8988T (cell line): ENCODE measurements around the gene SLC38A3.
"Not testable (repeated sequence)": the region's sequence is repeated elsewhere in the genome, so short reads cannot be mapped to it uniquely, and the experiment has no call there.

ENCODE experiments used
- DNase-seq: peaks from one replicate; pipeline ENCODE4 v3.0.0; 2011

Gene SLC38A3

DNA sequence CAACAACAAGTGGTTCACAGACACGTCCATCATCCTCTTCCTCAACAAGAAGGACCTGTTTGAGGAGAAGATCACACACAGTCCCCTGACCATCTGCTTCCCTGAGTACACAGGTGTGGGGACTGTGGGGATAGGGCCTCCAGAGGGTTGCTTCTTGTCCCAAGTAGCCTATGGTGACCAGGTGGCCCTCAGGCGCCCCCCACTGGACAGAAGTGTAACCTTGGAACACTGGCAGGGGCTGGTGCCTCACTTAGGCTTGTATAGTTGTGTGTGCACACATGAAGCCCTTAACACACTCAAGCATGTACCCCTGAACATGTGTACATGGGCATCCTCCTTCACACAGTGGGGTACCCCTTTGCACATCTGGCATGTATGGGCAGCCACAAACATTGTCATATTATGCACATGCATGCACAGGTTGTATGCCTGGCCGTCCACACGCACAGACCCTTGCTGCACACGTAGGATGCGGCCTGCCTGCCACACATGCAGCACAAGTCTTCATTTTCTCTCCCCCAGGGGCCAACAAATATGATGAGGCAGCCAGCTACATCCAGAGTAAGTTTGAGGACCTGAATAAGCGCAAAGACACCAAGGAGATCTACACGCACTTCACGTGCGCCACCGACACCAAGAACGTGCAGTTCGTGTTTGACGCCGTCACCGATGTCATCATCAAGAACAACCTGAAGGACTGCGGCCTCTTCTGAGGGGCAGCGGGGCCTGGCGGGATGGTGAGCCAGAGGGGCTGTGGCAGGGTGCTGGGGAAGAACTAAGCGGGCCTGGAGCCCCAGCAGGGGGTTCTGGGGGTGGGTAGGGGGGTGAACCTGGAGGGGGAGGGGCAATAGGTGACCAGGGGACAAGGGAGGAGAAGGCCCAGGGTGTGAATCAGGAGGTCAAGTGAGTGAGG is 52.2 kb downstream of the SLC38A3 start:
- peak; percentile 77 for DNase-seq

DNA sequence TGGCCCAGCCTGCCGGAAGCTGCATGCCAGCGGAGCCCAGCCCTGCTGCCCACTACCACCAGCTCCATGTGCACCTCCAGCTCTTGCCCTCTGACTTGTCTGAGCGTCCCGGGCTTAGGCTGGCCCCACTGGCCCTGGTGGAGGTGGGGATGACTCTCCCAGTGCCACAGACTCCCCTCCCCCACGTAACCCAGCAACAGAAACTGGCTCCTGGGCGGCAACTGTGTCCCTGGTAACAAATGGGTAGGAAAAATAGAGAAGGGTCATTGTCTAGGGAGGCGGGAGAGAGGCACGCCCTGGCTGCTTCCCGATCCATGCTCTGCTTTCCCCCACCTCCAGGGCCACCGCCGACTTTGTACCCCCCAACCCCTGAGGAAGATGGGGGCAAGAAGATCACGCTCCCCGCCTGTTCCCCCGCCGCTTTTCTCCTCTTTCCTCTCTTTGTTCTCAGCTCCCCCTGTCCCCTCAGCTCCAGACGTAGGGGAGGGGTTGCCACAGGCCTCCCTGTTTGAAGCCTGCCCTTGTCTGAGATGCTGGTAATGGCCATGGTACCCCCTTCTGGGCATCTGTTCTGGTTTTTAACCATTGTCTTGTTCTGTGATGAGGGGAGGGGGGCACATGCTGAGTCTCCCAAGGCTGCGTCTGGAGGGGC is 53.1 kb downstream of the SLC38A3 start:
- no peak for DNase-seq

DNA sequence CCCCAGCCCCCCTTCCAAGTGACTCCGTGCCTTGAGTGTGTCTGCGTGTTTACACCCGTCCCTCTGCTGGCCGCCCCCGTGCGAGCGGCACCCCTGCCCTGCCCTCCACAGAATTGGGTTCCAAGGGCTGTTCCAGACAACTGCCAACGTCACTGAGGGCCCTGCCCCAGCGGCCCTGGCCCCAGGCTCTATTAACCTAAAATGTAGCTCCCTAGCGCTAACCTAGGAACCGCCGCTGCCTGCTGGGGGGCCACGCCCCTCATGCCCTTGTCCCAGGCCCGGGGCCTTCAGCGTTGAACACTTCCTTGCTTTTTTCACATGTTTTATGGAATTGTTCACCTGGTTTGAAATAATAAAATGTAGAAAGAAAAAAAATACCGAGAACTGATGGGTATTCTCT is 53.9 kb downstream of the SLC38A3 start:
- no peak for DNase-seq

DNA sequence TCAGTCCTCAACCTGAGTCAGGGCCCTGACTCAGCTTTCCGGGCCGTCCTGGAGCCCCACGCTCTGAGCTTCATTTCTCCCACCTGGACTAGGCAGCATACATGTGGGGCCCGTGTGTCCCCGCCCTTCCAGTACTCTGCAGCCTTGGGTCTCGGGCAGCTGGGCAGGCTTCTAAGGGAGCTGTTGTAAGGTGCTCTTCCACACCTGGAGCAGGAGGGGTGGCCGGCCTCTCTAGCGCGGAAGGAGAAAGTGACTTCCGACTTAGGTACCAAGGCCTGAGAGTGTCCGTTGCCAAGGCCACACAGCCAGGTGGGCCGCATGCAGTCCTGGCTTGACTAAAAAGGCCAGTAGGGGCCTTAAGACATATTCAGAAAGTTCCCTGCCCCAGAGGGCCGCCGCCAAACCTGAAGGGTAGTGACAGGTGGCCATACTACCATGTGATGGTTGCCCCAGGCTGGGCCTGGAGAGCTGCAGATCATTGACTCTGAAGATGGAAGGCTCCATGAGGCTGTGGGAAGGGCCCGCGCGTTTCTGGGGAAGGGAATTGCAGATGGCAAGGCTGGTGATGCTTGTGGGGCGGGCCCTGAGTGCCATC is 54.5 kb downstream of the SLC38A3 start:
- DNase-seq: no peak

DNA sequence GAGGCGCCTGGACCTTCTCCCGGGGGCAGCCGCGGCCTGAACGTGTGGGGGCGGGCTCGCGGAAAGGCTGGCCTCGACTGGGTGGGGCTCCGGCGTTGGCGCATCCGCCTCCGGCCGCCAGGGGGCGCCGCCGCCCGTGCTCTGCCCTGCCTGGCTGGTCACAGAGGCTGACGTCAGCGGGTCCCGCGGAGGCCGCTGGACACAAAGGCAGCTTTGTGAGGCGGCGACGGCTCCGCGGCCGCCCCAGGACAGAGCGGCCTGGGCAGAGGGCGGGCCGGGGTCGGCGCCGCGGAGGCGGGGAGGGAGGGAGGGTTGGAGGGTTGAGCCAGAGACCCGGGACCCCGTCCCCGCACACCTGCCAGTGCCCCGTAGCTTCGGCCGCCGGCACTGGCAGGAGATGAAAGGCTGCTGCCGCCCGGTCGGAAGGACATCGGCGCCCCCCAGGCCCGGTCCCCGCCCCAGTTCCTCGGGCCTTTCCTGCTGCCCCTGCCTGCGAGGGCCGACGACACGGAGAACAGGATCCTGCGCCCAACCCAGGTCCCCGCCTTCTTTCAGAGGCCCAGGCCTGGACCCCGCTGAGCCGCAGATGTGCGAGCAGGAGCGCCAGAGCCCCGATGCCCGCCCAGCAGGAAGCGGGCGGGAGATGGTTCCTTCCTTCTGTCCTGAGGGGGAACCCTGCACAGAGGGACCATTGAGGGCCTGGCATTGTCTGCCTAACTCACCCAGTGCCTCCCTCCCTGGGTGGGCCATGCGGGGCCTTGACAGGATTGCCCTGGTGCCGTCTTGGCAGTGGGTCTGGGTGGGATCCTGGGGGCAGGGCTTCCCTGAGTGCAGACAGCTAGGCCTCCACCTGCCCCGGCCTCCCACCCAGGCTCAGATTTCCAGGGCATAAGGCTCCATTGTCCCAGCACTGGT is 55.2 kb downstream of the SLC38A3 start:
- peak; percentile 100 for DNase-seq

DNA sequence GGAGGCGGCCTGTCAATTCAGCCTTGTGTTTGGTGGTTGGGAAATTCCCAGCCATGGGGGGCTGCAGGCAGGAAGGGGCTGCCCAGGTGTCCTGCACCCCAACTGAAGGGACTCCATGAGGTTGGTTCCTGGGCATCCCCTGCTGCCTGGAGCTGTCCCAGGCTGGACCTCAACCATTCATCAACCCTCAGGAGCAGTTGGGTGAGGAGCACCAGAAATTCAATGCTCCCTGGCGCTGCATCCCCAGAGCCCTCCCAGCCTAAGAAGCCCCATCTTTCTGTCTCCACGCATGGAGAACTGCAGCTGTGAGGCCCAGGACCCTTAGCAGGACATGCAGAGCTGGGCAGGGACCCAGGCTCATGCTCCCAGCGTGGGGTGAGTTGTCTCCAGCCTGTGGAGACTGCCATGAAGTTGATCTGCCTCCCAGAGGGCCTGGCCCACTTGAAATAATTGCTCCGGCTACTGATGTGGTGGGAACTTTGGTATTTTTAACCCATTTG is 55.9 kb downstream of the SLC38A3 start:
- DNase-seq: no peak

DNA sequence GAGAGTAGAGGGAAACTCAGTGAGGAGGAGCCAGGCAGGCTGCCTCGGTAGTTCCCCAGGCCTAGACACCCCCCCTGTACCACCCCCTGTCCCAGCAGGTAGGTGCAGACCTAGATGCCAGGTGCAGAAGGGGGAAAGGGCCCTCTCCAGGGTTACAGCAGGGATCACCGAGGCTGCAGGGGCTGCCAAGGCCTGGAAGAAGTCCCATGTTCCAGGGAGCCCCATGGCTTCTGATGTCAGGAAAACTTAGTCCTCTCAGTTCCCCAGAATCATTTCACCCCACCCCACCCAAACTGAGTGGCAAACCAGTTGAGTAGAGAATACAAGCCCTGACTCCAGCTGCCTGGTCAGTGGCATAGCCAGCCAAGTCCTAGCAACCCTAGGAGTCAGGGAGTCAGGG is 56.4 kb downstream of the SLC38A3 start:
- DNase-seq: no peak

DNA sequence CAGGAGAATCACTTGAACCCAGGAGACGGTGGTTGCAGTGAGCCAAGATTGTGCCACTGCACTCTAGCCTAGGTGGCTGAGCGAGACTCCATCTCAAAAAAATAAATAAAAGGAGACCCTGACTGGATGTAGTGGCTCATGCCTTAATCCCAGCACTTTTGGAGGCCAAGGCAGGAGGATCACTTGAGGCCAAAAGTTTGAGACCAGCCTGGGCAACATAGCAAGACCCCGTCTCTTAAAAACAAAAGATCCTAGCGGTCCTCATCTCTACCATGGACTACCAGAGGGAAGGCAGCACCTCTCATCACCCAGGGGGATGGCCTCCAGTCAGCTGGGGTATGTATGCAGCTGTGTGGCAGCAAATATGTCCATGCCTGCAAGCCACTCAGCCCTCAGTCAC is 57.1 kb downstream of the SLC38A3 start:
- not testable (repeated sequence) for DNase-seq

DNA sequence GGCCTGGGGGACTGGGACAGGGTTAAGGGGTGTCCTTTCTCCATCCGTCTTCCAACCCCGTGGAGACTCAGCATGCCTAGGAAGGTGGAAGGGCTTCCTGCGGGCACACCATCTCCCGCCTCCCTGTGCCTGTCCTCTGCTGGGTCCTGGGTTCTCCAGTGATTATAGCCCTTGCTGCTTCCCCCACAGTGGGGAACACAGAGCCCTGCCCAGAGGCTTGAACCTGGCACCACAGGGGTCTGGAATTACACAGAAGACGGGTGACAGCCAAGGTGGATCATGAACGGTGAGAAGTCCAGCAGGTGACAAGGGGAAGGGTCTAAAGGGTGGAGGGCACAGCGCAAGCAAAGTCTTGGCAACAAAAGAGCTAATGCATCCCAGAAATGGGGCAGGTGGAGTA is 57.7 kb downstream of the SLC38A3 start:
- no peak for DNase-seq

DNA sequence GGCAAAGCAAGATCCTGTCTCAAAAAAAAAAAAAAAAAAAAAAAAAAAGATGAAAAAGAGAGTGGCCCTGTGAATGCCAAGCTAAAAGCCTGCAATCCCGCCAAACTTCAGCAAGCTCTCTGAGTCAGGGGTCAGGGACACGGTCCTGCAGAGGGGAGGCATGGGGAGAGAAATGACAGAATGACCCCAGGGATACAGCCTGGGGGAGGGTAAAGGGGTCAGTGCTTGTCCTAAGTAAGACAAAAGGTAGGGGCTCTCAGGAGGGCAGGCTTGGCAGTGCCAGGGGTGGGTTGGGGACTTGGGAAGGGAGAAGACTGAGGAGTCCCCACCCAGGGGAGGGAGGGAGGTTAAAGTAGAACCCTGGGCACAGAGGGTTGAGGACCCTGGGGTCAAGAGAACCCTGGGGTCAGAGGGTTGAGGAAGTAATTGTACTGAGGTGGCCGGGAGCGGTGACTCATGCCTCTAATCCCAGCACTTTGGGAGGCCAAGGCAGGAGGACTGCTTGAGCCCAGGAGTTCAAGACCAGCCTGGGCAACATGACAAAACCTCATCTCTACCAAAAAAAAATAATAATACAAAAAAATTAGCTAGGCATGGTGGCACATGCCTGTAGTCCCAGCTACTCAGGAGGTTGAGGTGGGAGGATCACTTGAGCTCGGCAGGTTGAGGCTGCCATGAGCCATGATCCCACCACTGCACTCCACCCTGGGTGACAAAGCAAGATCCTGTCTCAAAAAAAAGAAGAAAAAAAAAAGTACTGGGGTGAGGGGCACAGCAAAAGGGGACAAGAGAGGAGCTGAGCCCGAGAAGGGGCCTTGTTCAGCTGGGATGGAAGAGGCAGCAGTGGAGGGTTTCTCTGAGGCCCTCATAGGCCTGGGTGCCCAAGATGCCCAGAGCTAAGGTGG is 58.7 kb downstream of the SLC38A3 start:
- DNase-seq: no peak

DNA sequence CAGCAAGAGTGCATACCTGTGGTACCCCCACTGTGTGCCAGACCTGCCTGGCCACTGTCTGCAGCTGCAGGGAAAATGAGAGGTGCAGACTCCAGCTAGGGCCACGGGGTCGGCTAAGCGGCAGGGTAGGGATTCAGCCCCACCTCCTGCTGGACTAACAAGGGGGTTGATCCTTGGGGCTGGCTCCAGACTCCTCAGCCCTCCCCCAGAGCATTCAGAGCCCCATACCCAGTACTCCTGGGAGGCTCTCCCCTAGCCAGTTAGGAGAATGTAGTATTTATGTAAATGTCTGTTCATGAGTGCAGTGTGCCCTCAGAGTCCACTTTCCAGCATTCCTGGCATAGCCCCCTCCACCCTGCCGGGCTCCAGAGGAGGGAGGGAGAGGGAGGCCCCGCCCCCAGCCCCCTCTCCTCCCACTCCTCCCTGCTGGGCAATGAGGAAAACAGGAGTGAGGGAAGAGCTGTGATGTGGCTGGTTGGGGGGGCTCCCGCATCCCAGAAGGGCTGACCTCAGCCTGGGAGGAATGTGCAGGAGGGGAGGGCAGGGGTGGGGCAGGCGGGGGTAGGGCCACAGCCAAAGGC is 59.4 kb downstream of the SLC38A3 start:
- peak; percentile 82 for DNase-seq

DNA sequence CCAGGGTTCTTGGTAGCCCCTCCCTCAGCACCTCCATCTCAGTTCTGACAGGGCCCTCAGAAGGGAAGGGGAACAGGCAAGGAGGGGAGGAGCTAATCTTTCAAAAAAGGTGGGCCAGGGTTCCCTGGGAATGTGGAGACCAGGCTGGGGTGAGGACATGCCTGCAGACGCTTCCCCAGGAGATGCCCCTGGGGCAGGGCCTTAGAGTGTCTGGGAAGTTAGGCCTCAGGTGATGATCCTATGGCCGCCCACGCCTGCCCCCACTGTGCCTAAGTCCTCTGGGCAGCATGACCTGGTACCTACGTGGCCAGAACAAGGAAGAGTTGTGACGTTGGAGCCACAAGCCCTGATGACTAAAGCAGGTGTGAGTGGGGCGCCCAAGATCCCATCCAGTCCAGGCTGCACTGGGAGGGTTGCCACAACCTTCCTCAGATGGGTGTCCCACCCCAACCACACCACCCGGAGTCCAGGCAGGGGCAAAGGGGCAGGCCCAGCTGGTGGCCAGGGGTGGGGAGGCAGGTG is 60.0 kb downstream of the SLC38A3 start:
- no peak for DNase-seq

DNA sequence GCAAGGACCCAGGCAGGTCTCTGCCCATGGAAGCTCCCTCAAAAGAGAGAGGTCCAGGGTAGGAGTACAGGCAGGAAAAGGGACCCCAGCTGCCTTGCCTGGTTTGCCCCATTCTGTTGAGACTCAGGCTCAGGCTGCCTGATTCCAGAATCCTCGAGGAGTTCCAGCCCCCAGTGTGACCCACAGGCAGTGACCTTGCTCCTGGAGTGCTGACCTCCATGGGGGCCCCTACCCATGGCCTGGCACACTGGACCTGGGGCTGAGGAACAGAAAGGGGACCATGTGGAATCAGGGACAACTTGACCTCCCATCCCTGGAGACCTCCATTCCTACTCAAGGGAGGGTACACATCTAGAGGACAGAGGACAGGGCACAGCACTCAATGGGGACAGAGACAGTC is 60.5 kb downstream of the SLC38A3 start:
- no peak for DNase-seq

DNA sequence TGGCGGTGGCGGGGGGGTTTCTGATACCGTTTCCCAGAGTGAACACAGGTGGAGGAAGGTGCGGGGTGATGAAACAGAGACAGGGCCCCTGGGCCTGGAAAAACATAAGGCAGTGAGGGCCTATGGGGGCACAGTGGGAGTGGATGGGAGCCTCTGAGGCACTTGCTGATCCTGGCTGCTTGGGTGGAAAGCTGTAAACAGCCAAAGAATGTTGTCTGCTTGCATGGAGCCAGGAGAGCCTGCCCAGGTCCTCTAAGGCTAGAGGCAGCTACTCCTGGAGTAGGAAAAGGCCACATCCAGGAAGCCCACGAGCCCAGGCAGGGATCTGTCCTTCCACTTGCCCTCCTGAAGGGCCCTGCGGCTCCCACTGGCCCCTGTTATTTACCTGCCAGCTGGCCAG is 60.9 kb downstream of the SLC38A3 start:
- no peak for DNase-seq

DNA sequence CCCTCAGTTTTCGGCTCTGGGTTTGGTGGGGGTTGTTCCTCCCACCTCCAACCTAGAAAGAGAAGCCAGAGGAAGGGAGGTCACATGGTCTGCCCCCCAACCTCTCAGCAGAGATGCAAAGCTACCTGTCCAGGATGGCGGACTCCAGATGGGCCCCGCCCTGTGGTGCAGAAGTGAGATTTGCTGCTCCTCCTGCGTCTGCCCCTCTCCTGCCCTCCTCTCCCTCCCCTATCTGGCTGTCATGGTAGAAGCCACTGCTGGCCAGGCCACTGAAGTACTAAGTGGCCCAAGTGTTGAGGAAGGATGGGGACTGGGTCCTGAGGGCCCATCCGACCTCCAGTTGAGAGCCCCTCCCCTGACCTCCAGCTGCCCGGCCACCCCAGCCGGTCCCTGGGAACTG is 61.8 kb downstream of the SLC38A3 start:
- no peak for DNase-seq

DNA sequence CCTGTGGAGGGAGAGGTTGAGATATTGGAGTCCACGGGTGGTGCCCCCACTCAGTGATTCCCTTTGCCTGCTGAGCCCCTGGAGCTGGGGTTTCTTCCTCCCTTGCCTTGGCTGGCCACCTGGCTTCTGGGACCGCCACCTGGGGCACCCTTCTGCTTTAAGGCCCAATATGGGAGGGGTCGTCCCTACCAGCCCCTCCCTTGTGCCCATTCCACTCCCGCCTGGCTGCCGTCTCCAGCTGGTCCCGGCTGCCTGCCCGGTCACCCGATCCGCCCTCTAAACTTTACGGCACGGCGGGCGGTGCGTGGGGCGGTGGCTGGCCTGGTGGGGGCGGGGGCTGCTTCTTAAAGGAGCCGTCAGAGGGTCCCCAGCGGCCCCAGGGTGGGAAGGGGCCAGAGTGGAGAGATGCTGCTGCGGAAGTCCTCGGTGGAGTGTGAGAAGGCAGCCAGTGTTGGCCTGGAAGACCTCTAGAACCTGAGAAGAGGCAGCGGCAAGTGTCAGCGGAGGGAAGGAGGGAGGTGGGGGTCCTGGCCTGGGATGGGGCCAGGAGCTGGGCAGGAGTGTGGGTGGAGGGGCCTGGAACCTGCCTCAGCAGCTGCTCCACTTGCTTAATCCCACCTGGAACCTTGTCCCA is 62.3 kb downstream of the SLC38A3 start:
- no peak for DNase-seq

DNA sequence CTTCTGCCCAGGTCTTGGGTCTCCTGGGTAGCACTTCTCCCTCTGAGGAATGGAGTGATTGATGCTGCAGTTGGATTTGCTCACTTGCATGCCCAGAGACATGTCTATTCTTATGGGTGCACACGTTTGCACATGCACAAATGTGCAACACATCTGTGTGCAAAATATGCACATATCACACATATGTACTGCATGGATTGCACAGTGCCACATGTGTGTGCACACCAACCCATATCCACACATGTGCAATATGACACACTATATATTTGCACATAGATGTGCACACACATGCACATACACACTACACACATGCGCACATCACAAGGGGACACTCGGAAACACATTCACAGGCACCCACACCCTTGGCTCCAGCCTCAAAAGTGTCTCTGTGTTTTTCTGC is 63.2 kb downstream of the SLC38A3 start:
- DNase-seq: no peak

DNA sequence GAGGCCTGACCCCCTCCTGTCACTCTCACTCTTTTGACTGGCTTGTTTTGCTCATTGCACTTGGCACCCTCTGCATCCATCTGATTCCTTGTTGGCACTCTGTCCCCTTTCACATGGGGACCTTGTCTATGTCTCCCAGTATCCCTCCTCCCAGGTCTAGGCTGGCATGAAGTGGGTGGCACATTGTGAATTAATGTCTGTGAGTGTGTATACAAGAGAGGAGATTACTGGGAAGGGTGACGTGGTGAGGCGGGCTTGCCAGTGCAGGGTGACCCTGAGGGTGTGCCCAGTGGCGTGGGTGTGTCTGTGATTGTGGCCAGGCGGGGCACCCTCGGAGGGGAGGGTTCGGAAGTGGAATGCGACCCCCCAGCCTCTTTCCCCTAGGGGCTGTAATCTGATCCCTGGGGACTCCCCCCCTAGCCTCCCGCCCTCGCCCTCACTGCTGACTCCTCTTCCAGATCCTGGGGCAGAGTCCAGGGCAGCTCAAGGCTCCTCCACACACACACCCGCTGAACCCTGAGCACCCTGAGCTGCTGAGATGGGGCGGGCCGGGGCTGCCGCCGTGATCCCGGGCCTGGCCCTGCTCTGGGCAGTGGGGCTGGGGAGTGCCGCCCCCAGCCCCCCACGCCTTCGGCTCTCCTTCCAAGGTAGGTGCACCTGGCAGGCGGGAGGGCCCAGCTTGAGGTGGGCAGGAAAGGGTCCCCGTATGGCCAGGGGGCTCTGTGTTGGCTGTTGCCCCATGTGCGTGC is 63.8 kb downstream of the SLC38A3 start, which contains the start of gene SEMA3B:
Gene SEMA3B (plus strand): TSS at position 445 of the 749 bp plus-strand sequence. CDS start 94 bp downstream, at position 539.
- DNase-seq: no peak

DNA sequence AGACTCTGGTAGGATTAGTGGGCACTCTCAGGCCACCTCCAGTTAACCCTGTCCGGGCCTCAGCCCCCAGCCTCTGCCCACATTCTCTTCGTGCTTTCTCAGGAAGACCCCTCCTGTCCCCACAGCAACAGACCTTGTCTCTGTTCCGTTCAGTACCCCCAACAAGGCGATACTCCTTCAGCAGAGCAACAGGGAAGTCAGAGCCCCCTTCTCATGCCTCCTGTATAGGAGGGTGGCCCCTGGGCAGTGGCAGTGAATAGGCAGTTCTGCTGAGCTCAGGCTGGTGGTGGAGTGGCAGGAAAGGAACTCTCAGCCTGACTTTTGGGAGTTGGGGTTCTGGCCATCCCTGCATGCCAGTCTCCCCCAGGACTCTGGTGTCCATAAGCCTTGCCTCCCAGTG is 64.4 kb downstream of the SLC38A3 start:
- DNase-seq: no peak
